ENCODE data around the gene OTOG. TPM values are rescaled to one million over a fixed set of nuclear protein-coding genes. Genes with fewer than 3 reads are reported as not detected.

OTOG gene
- total RNA-seq, 1 experiment from 2014 or later: not detected

DNA sequence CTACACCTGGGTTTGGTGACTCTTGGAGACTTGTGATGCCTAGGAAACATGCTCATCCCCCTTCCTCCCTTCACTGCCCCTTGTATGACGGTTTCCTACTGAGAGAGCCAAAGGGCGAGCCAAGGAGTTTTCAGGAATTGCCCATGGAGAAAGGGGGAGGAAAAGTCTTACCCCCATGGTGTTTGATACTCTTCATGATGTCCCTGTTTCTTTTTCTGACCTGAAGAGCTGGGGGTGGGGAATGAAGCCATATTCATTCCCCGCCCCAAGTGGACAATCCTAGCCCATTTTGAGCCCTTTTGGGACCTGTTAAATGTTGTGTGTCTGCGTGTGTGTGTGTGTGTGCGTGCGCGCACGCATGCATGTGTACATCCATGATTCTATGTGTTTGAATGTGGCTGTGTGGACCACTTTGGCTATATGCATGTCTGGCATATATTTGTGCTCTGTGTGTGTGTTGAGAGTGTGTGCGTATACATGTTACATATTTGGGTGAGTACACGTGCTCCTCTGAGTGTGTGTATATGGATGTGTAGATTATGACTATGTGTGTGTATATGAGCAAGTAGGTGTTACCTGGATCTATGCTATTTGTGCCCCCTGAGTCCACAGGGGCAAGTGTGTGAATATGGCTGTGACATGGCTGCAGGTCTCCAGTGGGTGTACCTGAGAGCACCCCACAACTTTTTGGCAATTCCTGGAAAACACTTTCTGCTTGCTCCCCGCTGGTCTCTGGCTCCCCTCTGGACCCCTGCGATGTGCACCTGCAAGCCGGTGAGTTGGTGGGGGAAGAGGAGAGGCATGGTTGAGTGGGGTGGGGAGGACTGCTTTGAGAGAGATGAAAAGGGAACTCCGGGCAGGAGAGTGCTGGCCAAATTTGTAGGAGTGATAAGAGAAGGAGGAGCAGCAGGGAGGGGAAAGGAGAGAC lies 24.6 kb downstream of the OTOG start:
- CTCF ChIA-PET: interaction anchor here (0.9 kb wide), 1 partner anchor 188 kb away, joined by 3 read pairs; no protein-coding TSS in a partner anchor
- no peak for DNase-seq (ENCODE audit: unreplicated experiment)
- Mint-ChIP-seq H3K27ac (ENCODE audit: low read depth, unreplicated experiment) (no peak overlapping the region), H3K9me3 (ENCODE audit: unreplicated experiment) (no peaks in the 10 kb centered on the region), H3K4me3 (ENCODE audit: unreplicated experiment) (no peak overlapping the region), H3K4me1 (ENCODE audit: insufficient read depth, unreplicated experiment) (no peaks in the 10 kb centered on the region), H3K27me3 (ENCODE audit: insufficient read depth, unreplicated experiment) (peaks cover 38% of the 10 kb centered on the region), H3K36me3 (ENCODE audit: insufficient read depth, unreplicated experiment) (peaks cover 5% of the 10 kb centered on the region)
- POLR2A ChIA-PET: no interaction called here
- TF ChIP-seq, protein P1, sequence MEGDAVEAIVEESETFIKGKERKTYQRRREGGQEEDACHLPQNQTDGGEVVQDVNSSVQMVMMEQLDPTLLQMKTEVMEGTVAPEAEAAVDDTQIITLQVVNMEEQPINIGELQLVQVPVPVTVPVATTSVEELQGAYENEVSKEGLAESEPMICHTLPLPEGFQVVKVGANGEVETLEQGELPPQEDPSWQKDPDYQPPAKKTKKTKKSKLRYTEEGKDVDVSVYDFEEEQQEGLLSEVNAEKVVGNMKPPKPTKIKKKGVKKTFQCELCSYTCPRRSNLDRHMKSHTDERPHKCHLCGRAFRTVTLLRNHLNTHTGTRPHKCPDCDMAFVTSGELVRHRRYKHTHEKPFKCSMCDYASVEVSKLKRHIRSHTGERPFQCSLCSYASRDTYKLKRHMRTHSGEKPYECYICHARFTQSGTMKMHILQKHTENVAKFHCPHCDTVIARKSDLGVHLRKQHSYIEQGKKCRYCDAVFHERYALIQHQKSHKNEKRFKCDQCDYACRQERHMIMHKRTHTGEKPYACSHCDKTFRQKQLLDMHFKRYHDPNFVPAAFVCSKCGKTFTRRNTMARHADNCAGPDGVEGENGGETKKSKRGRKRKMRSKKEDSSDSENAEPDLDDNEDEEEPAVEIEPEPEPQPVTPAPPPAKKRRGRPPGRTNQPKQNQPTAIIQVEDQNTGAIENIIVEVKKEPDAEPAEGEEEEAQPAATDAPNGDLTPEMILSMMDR (IDR thresholded peaks at IDR 0.05; ENCODE audit: unreplicated experiment): no peak
- intact Hi-C loops (cut with micrococcal nuclease): no loop called here
- BruUV-seq (replicated peaks): no TSS peak

DNA sequence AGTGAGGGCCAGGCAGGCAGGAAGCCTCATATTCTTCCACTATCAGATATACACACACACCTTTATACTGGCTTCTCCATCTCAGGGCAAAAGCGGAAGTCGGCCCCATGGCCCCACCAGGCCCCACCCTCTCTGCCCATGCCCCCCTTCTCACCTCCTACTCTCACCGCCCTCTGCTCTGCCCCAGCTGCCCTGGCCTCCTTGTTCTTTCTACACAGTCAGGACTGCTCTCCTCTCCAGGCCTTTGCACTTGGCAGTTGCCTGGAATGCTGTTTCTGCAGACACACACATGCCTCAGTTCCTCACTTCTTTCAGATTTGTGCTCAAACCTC lies 25.3 kb downstream of the OTOG start:
- no peak overlapping the region for H3K4me3 Mint-ChIP-seq (ENCODE audit: unreplicated experiment)
- ChIA-PET CTCF (interaction anchor here (0.6 kb wide), 1 partner anchor 20 kb away, joined by 3 read pairs; no protein-coding TSS in a partner anchor), POLR2A (interaction anchor here (0.9 kb wide), 1 partner anchor 10 kb away, joined by 3 read pairs; no protein-coding TSS in a partner anchor)
- BruUV-seq (replicated peaks): no TSS peak
- H3K36me3 Mint-ChIP-seq (ENCODE audit: insufficient read depth, unreplicated experiment): peaks cover 5% of the 10 kb centered on the region
- H3K9me3 Mint-ChIP-seq (ENCODE audit: unreplicated experiment): no peaks in the 10 kb centered on the region
- peaks cover 32% of the 10 kb centered on the region for H3K27me3 Mint-ChIP-seq (ENCODE audit: insufficient read depth, unreplicated experiment)
- H3K27ac Mint-ChIP-seq (ENCODE audit: low read depth, unreplicated experiment): no peak overlapping the region
- TF ChIP-seq, protein P1 (IDR thresholded peaks at IDR 0.05; ENCODE audit: unreplicated experiment): no peak
- intact Hi-C loops (cut with micrococcal nuclease): no loop called here
- DNase-seq (ENCODE audit: unreplicated experiment): no peak
- H3K4me1 Mint-ChIP-seq (ENCODE audit: insufficient read depth, unreplicated experiment): no peaks in the 10 kb centered on the region

DNA sequence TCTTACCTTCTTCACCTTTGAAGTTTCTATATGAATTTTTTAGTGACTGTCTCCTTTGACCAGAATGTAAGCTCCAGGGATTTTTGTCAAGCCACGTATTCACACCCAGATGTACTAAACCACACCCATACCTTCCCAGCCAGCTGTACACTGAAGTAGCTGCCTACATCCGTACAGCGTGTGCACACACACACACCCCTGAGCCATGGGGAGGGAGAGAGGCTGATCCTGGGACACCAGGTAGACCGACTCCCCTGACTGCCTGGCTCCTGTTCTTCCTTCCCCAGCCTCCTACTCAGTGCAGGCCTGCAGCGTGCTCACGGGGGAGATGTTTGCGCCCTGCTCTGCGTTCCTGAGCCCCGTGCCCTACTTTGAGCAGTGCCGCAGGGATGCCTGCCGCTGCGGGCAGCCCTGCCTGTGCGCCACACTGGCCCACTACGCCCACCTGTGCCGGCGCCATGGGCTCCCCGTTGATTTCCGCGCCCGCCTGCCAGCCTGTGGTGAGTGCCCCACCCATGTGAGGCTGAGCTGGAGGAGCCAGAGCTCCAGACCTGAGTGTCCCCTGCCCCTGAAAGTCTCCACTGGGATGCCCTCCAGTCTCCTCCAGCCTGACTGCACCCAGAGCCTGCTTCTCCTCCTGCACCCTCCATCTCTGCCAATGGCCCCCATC lies 25.9 kb downstream of the OTOG start:
- no peak for DNase-seq (ENCODE audit: unreplicated experiment)
- Mint-ChIP-seq H3K36me3 (ENCODE audit: insufficient read depth, unreplicated experiment) (peaks cover 2% of the 10 kb centered on the region), H3K4me3 (ENCODE audit: unreplicated experiment) (no peak overlapping the region), H3K27me3 (ENCODE audit: insufficient read depth, unreplicated experiment) (peaks cover 31% of the 10 kb centered on the region), H3K27ac (ENCODE audit: low read depth, unreplicated experiment) (no peak overlapping the region), H3K9me3 (ENCODE audit: unreplicated experiment) (no peaks in the 10 kb centered on the region), H3K4me1 (ENCODE audit: insufficient read depth, unreplicated experiment) (no peaks in the 10 kb centered on the region)
- TF ChIP-seq, protein P1 (IDR thresholded peaks at IDR 0.05; ENCODE audit: unreplicated experiment): no peak
- intact Hi-C loops (cut with micrococcal nuclease): no loop called here
- ChIA-PET POLR2A (interaction anchor here (0.9 kb wide), 1 partner anchor 10 kb away, joined by 3 read pairs; no protein-coding TSS in a partner anchor), CTCF (interaction anchor here (0.6 kb wide), 1 partner anchor 20 kb away, joined by 3 read pairs; no protein-coding TSS in a partner anchor)
- BruUV-seq (replicated peaks): no TSS peak

DNA sequence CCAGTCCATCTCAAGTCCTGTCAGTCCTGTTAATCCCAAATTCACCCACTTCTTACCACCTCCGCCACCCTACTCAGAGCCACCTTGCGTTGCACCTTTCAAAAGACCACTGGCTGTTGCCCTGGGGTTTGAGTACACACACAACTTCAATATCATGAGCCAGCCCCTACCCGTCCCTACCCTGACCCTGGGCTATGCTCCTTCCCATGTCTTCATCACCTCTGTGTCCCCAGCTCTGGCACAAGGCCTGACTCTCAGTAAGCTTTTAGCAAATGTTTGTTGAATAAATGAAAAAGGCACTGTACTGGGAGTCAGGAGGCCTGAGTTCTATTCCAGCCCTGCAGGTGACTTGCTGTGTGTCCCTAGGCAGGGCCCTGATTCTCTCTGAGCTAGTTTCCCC lies 26.5 kb downstream of the OTOG start:
- no TSS peak for BruUV-seq (replicated peaks)
- POLR2A ChIA-PET: no interaction called here
- Mint-ChIP-seq H3K4me3 (ENCODE audit: unreplicated experiment) (no peak overlapping the region), H3K27ac (ENCODE audit: low read depth, unreplicated experiment) (no peak overlapping the region), H3K36me3 (ENCODE audit: insufficient read depth, unreplicated experiment) (no peaks in the 10 kb centered on the region), H3K4me1 (ENCODE audit: insufficient read depth, unreplicated experiment) (no peaks in the 10 kb centered on the region), H3K9me3 (ENCODE audit: unreplicated experiment) (no peaks in the 10 kb centered on the region), H3K27me3 (ENCODE audit: insufficient read depth, unreplicated experiment) (peaks cover 31% of the 10 kb centered on the region)
- DNase-seq (ENCODE audit: unreplicated experiment): no peak
- CTCF ChIA-PET: no interaction called here
- intact Hi-C loops (cut with micrococcal nuclease): no loop called here
- TF ChIP-seq, protein P1 (IDR thresholded peaks at IDR 0.05; ENCODE audit: unreplicated experiment): no peak

Measured in MCF 10A (cell line).